Left colon (tissue), 2 donors: ENCODE measurements around the gene CTDP1. TPM values are rescaled to one million over a fixed set of nuclear protein-coding genes. Genes with fewer than 3 reads are reported as not detected.

Source experiments
- ATAC-seq: fragments of 200-7000 bp; cut with Tn5 transposase; one replicate; pipeline ENCODE4 v1.9.1; 2020; ENCODE audit warnings: mild to moderate bottlenecking, moderate library complexity
- DNase-seq, 2 donors: peaks; one replicate each; pipeline ENCODE4 v3.0.0-alpha.2; 2020
- intact Hi-C, 2 donors: fragments of 100-400 bp; cut with DNase I in 1 of 2; cut with micrococcal nuclease in 1 of 2; formaldehyde crosslinking; loops; one replicate each; pipeline versions ENCODE4 v1.11.2 to v1.14.0; 2022; cut with DNase I, micrococcal nuclease
- total RNA-seq, 2 donors: library from RNA; stranded (reverse); fragmentation: NEBNext Ultra II Directional; extraction: Animal tissue kit (Norgen Biotek cat#: 25700); gene quantifications; one replicate each; pipeline ENCODE4 v1.2.1, GENCODE V29; 2021
- donor health status: DM: no; HTN: no; CAD: no.
- donor health status: DM: yes; HTN: yes; CAD: no.

Gene CTDP1
- total RNA-seq, 2 donors from 2014 or later = 31.4 to 36.3 TPM

- intact Hi-C loops = no loop called here
- ATAC-seq = no peak
These were observed 86.1 kb downstream of the CTDP1 start for GRCh38 chr18:79765491-79766245.

GRCh38 chr18:79766308-79766707 lies 86.7 kb downstream of the CTDP1 start:
- no peak for ATAC-seq
- peak in 1 of 2 donors; percentile 8 for DNase-seq
- intact Hi-C loops = no loop called here

More at GRCh38 chr18:79765491-79766245, 86.1 kb downstream of the CTDP1 start:
- DNase-seq = peak in 1 of 2 donors; percentile 17

GRCh38 chr18:79768745-79769144 lies 89.1 kb downstream of the CTDP1 start:
- no peak for ATAC-seq
- no peak for DNase-seq
- intact Hi-C loops = no loop called here

- ATAC-seq = no peak
- DNase-seq = peak in 1 of 2 donors; percentile 14
- intact Hi-C loops = no loop called here
These were observed 90.3 kb downstream of the CTDP1 start for GRCh38 chr18:79769698-79770500.

GRCh38 chr18:79770501-79770815 lies 90.9 kb downstream of the CTDP1 start:
- intact Hi-C loops = no loop called here
- DNase-seq = peak in 1 of 2 donors; percentile 16
- ATAC-seq = no peak

GRCh38 chr18:79770826-79771225 lies 91.2 kb downstream of the CTDP1 start:
- ATAC-seq (no peak), DNase-seq (peak in 1 of 2 donors; percentile 8)
- intact Hi-C loops = no loop called here

- intact Hi-C loops = no loop called here
- DNase-seq = peak in 1 of 2 donors; percentile 10
- ATAC-seq = no peak
These were observed 92.0 kb downstream of the CTDP1 start for GRCh38 chr18:79771446-79772107.

GRCh38 chr18:79772108-79772864 lies 92.7 kb downstream of the CTDP1 start:
- DNase-seq = peak in 1 of 2 donors; percentile 18
- no peak for ATAC-seq
- intact Hi-C loops = no loop called here

- intact Hi-C loops = no loop called here
- no peak for ATAC-seq
- DNase-seq = peak in 1 of 2 donors; percentile 8
These were observed 93.5 kb downstream of the CTDP1 start for GRCh38 chr18:79772865-79773696.

- ATAC-seq (no peak), DNase-seq (peak in 1 of 2 donors; percentile 14)
- intact Hi-C loops = no loop called here
These were observed 94.5 kb downstream of the CTDP1 start for GRCh38 chr18:79774111-79774510.

- DNase-seq = peak in 1 of 2 donors; percentile 19
- intact Hi-C loops = no loop called here
- ATAC-seq = no peak
These were observed 96.0 kb downstream of the CTDP1 start for GRCh38 chr18:79775441-79776221.

GRCh38 chr18:79776674-79777073 lies 97.1 kb downstream of the CTDP1 start:
- intact Hi-C loops = no loop called here
- ATAC-seq = no peak
- no peak for DNase-seq

GRCh38 chr18:79778291-79778791 lies 98.7 kb downstream of the CTDP1 start:
- DNase-seq (peak in 1 of 2 donors; percentile 13), ATAC-seq (no peak)
- intact Hi-C loops = no loop called here

- ATAC-seq = no peak
- peak in 1 of 2 donors; percentile 10 for DNase-seq
- intact Hi-C loops = no loop called here
These were observed 99.6 kb downstream of the CTDP1 start for GRCh38 chr18:79779021-79779699.

- intact Hi-C loops = no loop called here
- DNase-seq = no peak
- no peak for ATAC-seq
These were observed 100.1 kb downstream of the CTDP1 start for GRCh38 chr18:79779700-79780190.

GRCh38 chr18:79780547-79780946 lies 100.9 kb downstream of the CTDP1 start:
- intact Hi-C loops = no loop called here
- ATAC-seq (no peak), DNase-seq (no peak)
